HG03565 (cell line): ENCODE measurements around the gene MTR.
"Not testable (repeated sequence)": the region's sequence is repeated elsewhere in the genome, so short reads cannot be mapped to it uniquely, and the experiment has no call there.

ENCODE experiments used
- ATAC-seq: cut with Tn5 transposase; IDR thresholded peaks from one replicate; pipeline ENCODE4 v1.9.1; 2021; ENCODE audit warnings: mild to moderate bottlenecking, moderate library complexity; ENCODE audit not compliant: unreplicated experiment

The MTR gene

GRCh38 chr1:236895665-236896387, 100.7 kb downstream of the MTR start:
- no peak for ATAC-seq

GRCh38 chr1:236896716-236897115, 101.6 kb downstream of the MTR start:
- no peak for ATAC-seq

DNA sequence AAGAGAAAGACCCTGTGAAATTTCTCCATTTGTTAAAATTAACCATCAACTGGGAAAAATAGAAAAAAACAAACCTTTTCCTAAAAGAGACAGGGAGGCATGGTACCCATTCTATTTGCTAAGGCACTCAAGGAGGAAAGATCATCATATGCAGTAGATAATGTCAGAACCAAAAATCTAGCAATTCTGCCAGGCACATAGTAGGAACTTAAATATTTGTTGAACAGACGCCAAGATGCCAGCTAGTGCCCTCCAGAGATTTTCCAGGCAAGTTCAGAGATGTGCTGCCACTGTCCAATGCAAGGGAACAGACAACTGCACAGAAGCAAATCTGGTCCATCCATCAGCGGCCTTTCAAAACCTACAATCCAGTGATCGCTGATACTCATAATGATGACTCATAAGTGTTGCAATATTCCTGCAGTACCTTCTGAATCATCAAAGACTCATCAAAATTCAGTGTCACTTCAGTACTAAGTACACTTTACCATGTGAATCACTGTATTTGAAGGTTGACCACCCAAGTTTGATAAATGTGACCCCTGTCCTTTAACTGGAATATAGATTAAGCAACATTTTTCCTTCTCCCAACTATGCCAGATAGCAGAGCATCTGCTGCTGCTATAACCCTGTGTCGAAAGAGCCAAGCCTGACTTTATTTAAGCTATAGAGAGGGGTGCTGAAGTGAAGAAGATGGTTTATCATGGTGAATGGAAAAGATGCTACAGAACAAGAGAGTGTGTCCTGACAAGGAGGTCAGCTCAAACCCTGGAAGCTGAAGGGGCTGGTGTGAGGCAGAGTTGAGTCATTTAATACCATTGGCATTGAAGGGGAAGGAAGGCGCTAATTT, 110.0 kb downstream of the MTR start:
- ATAC-seq: no peak

GRCh38 chr1:236907205-236907604, 112.1 kb downstream of the MTR start:
- ATAC-seq: no peak

DNA sequence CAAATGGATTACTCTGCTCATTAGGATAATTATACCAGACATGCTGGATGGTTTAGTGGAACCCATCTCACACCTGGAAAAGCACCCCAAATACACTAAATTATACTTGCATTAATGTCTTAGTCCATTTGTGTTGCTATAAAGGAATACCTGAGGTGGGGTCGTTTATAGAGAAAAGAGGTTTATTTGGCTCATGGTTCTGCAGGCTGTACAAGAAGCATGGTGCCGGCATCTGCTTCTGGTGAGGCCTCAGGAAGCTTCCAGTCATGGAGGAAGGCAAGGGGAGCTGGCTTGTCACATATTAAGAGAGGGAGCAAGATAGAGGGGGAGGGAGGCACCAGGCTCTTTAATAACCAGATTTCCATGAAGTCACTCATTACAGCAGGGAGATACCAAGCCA, 113.6 kb downstream of the MTR start:
- ATAC-seq: no peak

GRCh38 chr1:236911047-236911446, 116.0 kb downstream of the MTR start:
- ATAC-seq: not testable (repeated sequence)

DNA sequence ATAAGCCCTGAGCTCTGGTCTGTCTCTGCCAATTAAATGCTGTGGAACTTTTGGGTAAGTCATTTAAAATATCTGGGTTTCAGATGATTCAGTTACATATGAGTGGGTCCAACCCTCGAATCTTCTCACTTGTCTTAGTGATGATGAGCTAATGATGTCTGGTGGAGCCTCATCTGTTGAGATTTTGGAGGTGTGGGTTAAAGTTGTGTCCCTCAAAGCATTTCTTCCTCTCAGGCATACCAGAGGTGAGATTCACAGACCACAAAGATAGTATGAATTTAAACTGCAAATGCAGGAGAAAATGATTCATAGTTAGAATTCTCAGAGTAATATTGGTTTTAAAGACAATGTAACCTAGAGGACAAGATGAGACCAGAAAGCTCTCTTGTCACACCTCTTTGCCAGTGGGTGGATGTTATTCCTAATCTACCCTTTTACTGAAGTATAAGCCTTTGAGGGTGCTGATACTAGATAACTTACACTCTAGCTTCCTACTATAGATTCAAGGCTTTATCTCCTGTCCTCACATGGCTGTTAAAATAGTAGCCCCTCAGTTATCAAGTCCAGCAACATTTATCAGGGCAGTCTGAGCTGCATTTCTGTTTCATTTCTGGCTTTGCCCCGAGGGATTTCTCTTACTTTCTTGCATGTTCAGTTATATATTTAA, 118.4 kb downstream of the MTR start:
- no peak for ATAC-seq

DNA sequence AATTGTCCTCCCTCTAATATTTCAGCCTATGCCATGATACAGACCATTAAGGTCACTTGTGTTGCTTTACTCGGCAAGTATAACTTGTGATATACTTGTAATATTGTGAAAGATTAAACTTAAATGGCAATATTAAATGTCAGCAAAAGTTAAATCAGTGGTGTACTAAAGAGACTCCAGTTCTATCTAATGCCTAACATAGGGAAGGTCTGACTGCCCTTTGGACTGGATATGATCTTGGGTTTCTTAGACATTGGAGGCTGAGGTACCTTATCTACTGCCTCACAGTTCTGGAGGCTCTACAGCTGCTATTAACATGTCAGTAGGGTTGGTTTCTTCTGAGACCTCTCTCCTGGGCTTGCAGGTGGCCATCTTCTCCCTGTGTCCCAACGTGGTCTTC, 119.3 kb downstream of the MTR start:
- no peak for ATAC-seq

GRCh38 chr1:236916131-236916800, 121.2 kb downstream of the MTR start:
- ATAC-seq: no peak

- no peak for ATAC-seq
Observed at GRCh38 chr1:236917448-236917847, 122.4 kb downstream of the MTR start.

- no peak for ATAC-seq
Observed at GRCh38 chr1:236920286-236920894, 125.3 kb downstream of the MTR start.

GRCh38 chr1:236921610-236922009, 126.5 kb downstream of the MTR start:
- ATAC-seq: no peak

DNA sequence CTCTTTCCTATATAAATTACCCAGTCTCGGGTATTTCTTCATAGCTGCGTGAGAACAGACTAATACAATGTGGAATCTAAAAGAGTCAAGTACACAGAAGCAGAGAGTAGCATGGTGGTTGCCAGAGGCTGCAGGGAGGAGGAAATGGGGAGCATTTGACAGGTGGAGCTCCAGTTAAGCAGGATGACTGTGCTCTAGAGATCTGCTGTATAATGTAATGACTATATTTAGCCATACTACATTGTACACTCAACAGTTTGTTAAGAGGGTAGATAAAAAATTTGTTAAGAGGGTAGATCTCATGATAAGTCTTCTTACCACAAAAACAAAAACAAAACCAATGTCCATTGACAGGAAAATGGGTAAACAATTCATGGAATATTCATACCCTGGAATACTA, 127.1 kb downstream of the MTR start:
- no peak for ATAC-seq

GRCh38 chr1:236925386-236925785, 130.3 kb downstream of the MTR start:
- no peak for ATAC-seq

GRCh38 chr1:236930503-236930902, 135.4 kb downstream of the MTR start:
- no peak for ATAC-seq

DNA sequence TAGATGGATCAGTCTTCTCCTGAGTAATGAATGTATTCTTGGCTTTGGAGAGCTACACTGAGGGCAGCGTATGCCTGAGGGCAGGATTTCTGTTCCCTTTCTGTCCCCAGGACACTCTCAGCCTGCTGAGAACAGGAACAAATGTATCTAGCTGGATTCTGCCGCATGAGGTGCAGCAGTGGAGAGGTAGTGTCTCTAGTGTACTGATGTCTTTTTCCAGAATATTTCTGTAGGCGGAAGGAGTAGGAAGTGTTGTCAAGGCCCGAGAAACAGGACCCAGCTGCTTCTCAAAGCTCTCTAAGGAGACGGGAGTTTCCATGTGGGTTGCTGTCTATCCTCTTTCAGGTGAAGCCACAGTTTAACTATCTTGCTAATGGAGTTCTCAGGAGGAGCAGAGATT, 143.7 kb downstream of the MTR start:
- no peak for ATAC-seq

- no peak for ATAC-seq
Observed at GRCh38 chr1:236942431-236942830, 147.3 kb downstream of the MTR start.

- no peak for ATAC-seq
Observed at GRCh38 chr1:236944556-236944955, 149.5 kb downstream of the MTR start.

- no peak for ATAC-seq
Observed at GRCh38 chr1:236945002-236945401, 149.9 kb downstream of the MTR start.

DNA sequence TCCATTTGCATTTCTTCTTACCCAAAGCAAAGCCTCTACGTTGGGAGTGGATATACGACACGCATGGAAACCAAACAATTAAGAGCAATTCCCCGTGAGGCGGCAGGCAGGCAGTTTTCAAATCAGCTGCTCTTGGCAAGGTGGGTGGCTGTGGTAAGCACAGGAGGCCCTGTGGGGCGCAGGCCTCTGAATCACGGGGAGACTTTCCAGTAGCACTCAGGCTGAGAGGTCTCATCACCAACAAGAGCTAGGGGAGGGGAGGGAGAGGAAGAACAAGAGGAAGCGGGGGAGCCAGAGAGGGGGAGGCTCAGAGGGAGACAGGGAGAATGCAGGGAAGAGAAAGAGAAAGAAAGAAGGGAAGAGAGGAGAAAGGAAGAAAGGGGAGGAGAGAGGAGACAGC, 152.7 kb downstream of the MTR start:
- ATAC-seq: no peak

GRCh38 chr1:236948381-236948780, 153.3 kb downstream of the MTR start:
- ATAC-seq: no peak
